Spleen (tissue), 11 donors: Measurements from ENCODE around the gene MUC3A. TPM values are rescaled to one million over a fixed set of nuclear protein-coding genes. Genes with fewer than 3 reads are reported as not detected.
"Not testable (repeated sequence)": the region's sequence is repeated elsewhere in the genome, so short reads cannot be mapped to it uniquely, and the experiment has no call there.

Source experiments
- DNase-seq: peaks from one replicate; pipeline ENCODE4 v3.0.0-alpha.2; 2020
- H3K27ac ChIP-seq, 8 donors: fragments of 200-600 bp; sonication (generic) in 7 of 8; 1 replicate in 4 of 8; 2 replicates in 4 of 8; pipeline versions ENCODE4 v1.5.0 to v1.8.0; 2016 to 2021; ENCODE audit warnings: inconsistent platforms in 4 of 8, mild to moderate bottlenecking in 4 of 8, moderate library complexity in 1 of 8
- H3K27me3 ChIP-seq, 7 donors: fragments of 200-600 bp; sonication (generic) in 6 of 7; replicated peaks in 1 of 7; 1 replicate in 4 of 7; 2 replicates in 3 of 7; pipeline versions ENCODE4 v1.5.0 to v1.8.0; 2016 to 2021; ENCODE audit warnings: inconsistent platforms in 3 of 7, mild to moderate bottlenecking in 1 of 7
- H3K36me3 ChIP-seq, 6 donors: fragments of 200-600 bp; sonication (generic) in 5 of 6; 1 replicate in 4 of 6; 2 replicates in 2 of 6; pipeline versions ENCODE4 v1.5.0 to v1.8.0; 2016 to 2021; ENCODE audit warnings: inconsistent platforms in 2 of 6
- H3K4me1 ChIP-seq, 6 donors: fragments of 200-600 bp; sonication (generic) in 5 of 6; 1 replicate in 3 of 6; 2 replicates in 3 of 6; pipeline versions ENCODE4 v1.5.0 to v1.8.0; 2016 to 2021; ENCODE audit warnings: inconsistent platforms in 3 of 6
- H3K4me3 ChIP-seq, 8 donors: fragments of 200-600 bp; sonication (generic) in 7 of 8; 1 replicate in 4 of 8; 2 replicates in 4 of 8; pipeline versions ENCODE4 v1.5.0 to v1.8.0; 2016 to 2021; ENCODE audit warnings: inconsistent platforms in 4 of 8, mild to moderate bottlenecking in 4 of 8, moderate library complexity in 2 of 8
- H3K9me3 ChIP-seq, 8 donors: fragments of 200-600 bp; sonication (generic) in 7 of 8; 1 replicate in 4 of 8; 2 replicates in 4 of 8; pipeline versions ENCODE4 v1.5.0 to v1.8.0; 2016 to 2021; ENCODE audit warnings: inconsistent platforms in 4 of 8
- CTCF ChIP-seq, 11 experiments: fragments of 200-600 bp in 7 of 11; fragments of 450-650 bp in 4 of 11; sonication (generic) in 4 of 11; IDR thresholded peaks in 8 of 11; conservative IDR thresholded peaks in 3 of 11; 1 replicate in 7 of 11; 2 replicates in 4 of 11; pipeline versions ENCODE4 v1.4.0 to v1.8.0; 2016 to 2021; ENCODE audit warnings: antibody characterized with exemption in 11 of 11, inconsistent platforms in 4 of 11, mild to moderate bottlenecking in 1 of 11
- POLR2A ChIP-seq, 3 donors: fragments of 450-650 bp; IDR thresholded peaks; one replicate each; pipeline ENCODE4 v1.5.1; 2017; ENCODE audit warnings: antibody characterized with exemption in 3 of 3, mild to moderate bottlenecking in 1 of 3
- POLR2AphosphoS5 ChIP-seq, 3 donors: sonication (generic); formaldehyde crosslinking; IDR thresholded peaks; one replicate each; pipeline ENCODE4 v1.5.1; 2017; ENCODE audit warnings: antibody characterized with exemption in 3 of 3
- WGBS, 5 donors: extraction: QIAGEN DNeasy Blood & Tissue Kit in 3 of 5; methylation state at CpG; one replicate each; pipeline versions ENCODE4 v1.1.5 to v1.1.7; 2013 to 2018; 5-methylcytosine and 5-hydroxymethylcytosine counted together
- intact Hi-C: fragments of 100-400 bp; cut with DNase I; formaldehyde crosslinking; loops from one replicate; pipeline ENCODE4 v1.15.0; 2023; ENCODE audit warnings: low total_unique reads
- polyA plus RNA-seq, 3 donors: library from polyadenylated mRNA; stranded (reverse); fragments of 200-250 nt; gene quantifications; one replicate each; pipeline ENCODE4 v1.2.1, GENCODE V29; 2013
- total RNA-seq, 7 donors: library from RNA; depleted of rRNA in 3 of 7; stranded (reverse); fragments of >200 nt in 3 of 7; fragmentation: NEBNext Ultra II Directional in 4 of 7; extraction: Animal tissue kit (Norgen Biotek cat#: 25700) in 4 of 7; gene quantifications; one replicate each; pipeline versions ENCODE4 v1.1.0 to v1.2.1, GENCODE V29; 2016 to 2021
- donor health status: healthy with polysubstance abuse.
- donor health status: DM: no; HTN: no; CAD: no; lungs with moderate emphysema.
- donor health status: DM: no; HTN: no; CAD: no.
- donor health status: Bipolar disorder and iron deficiency.
- donor health status: healthy.
- donor health status: DM: no; HTN: no; CAD: no.
- donor health status: DM: yes; HTN: yes; CAD: no.

MUC3A gene
- total and polyA plus RNA-seq, 10 donors = 0.07 to 0.73 (median 0.28) TPM

- Histone ChIP-seq H3K36me3 (no peaks in the 10 kb centered on the region), H3K27me3 (no peaks in the 10 kb centered on the region), H3K9me3 (no peaks in the 10 kb centered on the region), H3K27ac (no peak overlapping the region), H3K4me3 (no peak overlapping the region), H3K4me1 (no peaks in the 10 kb centered on the region)
- intact Hi-C loops = no loop called here
- DNase-seq = peak; percentile 11
- TF ChIP-seq POLR2A (IDR thresholded peaks at IDR 0.05) (no peak), CTCF (IDR thresholded peaks at IDR 0.05 in 8 of 11, conservative IDR thresholded peaks at IDR 0.05 in 3 of 11) (no peak), POLR2AphosphoS5 (IDR thresholded peaks at IDR 0.05) (no peak)
- 58 to 76% (median 67%) methylated on average over 8 of the region's 8 CpGs for WGBS, 5 donors
Observed at GRCh38 chr7:100983451-100984187, 34.3 kb downstream of the MUC3A start.

GRCh38 chr7:100984241-100984918 is 35.0 kb downstream of the MUC3A start:
- intact Hi-C loops, H3K4me3 ChIP-seq, H3K9me3 ChIP-seq, H3K27me3 ChIP-seq, H3K4me1 ChIP-seq, H3K27ac ChIP-seq, H3K36me3 ChIP-seq: not testable (repeated sequence)
- DNase-seq = peak; percentile 3
- WGBS, 5 donors = 70 to 74% (median 72%) methylated on average over 14 of the region's 14 CpGs

DNA sequence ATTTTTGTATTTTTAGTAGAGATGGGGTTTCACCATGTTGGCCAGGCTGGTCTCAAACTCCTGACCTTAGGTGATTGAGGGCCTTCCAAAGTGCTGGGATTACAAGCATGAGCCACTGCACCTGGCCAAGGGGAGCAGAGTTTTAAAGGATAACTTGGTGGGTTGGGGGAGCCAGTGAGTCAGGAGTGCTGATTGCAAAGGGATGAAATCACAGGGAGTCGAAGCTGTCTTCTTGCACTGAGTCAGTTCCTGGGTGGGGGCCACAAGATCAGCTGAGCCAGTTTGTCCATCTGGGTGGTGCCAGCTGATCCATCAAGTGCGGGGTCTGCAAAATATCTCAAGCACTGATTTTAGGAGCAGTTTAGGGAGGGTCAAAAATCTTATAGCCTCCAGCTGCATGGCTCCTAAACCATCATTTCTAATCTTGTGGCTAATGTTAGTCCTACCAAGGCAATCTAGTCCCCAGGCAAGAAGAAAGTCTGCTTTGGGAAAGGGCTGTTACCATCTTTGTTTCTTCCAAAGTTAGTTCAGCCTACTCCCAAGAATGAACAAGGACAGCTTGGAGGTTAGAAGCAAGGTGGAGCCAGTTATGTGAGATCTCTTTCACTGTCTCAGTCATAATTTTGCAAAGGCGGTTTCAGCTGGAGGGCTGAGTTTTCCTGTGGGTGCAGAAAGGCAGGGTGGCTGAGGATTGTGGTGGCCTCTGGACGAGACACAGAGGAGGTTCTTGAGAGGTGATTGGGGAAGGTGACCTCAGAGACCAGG is 35.9 kb downstream of the MUC3A start:
- intact Hi-C loops, H3K27me3 ChIP-seq, DNase-seq, H3K9me3 ChIP-seq, H3K4me1 ChIP-seq, H3K27ac ChIP-seq, H3K36me3 ChIP-seq, H3K4me3 ChIP-seq: not testable (repeated sequence)
- WGBS, 5 donors = 61 to 82% (median 68%) methylated on average over 4 of the region's 4 CpGs

- H3K27me3 ChIP-seq = no peaks in the 10 kb centered on the region
- H3K4me1 ChIP-seq = no peaks in the 10 kb centered on the region
- no peak overlapping the region for H3K4me3 ChIP-seq
- DNase-seq = no peak
- H3K9me3 ChIP-seq = peaks cover 0 to 3% (median 0%) of the 10 kb centered on the region in 8 donors
- WGBS, 5 donors = 90 to 93% (median 92%) methylated on average over 9 of the region's 9 CpGs
- no peaks in the 10 kb centered on the region for H3K36me3 ChIP-seq
- no peak overlapping the region for H3K27ac ChIP-seq
- no peak for TF ChIP-seq POLR2AphosphoS5 (IDR thresholded peaks at IDR 0.05)
- no peak for TF ChIP-seq POLR2A (IDR thresholded peaks at IDR 0.05)
- TF ChIP-seq CTCF (IDR thresholded peaks at IDR 0.05 in 8 of 11, conservative IDR thresholded peaks at IDR 0.05 in 3 of 11) = no peak
- intact Hi-C loops = no loop called here
Observed at GRCh38 chr7:100991631-100992030, 42.3 kb downstream of the MUC3A start.

- H3K4me1 ChIP-seq, intact Hi-C loops, H3K27ac ChIP-seq, H3K4me3 ChIP-seq, DNase-seq, H3K27me3 ChIP-seq, H3K9me3 ChIP-seq, H3K36me3 ChIP-seq: not testable (repeated sequence)
- 87 to 90% (median 88%) methylated on average over 11 to 12 of the region's 12 CpGs for WGBS, 5 donors
Observed at GRCh38 chr7:100992280-100992679, 42.9 kb downstream of the MUC3A start.

- DNase-seq, H3K4me3 ChIP-seq, H3K27me3 ChIP-seq, H3K9me3 ChIP-seq, H3K4me1 ChIP-seq, intact Hi-C loops, H3K27ac ChIP-seq, H3K36me3 ChIP-seq: not testable (repeated sequence)
- WGBS, 5 donors = no CpG with 5 or more reads among the region's 9 CpGs
Observed at GRCh38 chr7:100994671-100995070, 45.3 kb downstream of the MUC3A start.

DNA sequence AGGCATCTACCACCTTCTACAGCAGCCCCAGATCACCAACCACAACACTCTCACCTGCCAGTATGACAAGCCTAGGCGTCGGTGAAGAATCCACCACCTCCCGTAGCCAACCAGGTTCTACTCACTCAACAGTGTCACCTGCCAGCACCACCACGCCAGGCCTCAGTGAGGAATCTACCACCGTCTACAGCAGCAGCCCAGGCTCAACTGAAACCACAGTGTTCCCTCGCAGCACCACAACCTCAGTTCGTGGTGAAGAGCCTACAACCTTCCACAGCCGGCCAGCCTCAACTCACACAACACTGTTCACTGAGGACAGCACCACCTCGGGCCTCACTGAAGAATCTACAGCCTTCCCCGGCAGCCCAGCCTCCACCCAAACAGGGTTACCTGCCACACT is 49.2 kb downstream of the MUC3A start:
- H3K4me3 ChIP-seq, DNase-seq, intact Hi-C loops, H3K27me3 ChIP-seq, H3K9me3 ChIP-seq, H3K4me1 ChIP-seq, H3K36me3 ChIP-seq, H3K27ac ChIP-seq: not testable (repeated sequence)
- WGBS, 5 donors = 81 to 97% (median 84%) methylated on average over 4 to 5 of the region's 10 CpGs

DNA sequence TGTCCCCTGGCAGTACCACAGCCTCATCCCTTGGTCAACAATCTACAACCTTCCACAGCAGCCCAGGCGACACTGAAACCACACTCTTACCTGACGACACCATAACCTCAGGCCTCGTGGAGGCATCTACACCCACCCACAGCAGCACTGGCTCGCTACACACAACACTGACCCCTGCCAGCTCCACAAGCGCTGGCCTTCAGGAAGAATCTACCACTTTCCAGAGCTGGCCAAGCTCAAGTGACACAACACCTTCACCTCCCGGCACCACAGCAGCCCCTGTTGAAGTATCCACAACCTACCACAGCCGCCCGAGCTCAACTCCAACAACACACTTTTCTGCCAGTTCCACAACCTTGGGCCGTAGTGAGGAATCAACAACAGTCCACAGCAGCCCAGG is 50.0 kb downstream of the MUC3A start:
- WGBS, 5 donors = no CpG with 5 or more reads among the region's 9 CpGs
- H3K27me3 ChIP-seq, H3K9me3 ChIP-seq, H3K4me1 ChIP-seq, intact Hi-C loops, H3K27ac ChIP-seq, DNase-seq, H3K36me3 ChIP-seq, H3K4me3 ChIP-seq: not testable (repeated sequence)
